ENCODE data around the gene PORCN. TPM values are rescaled to one million over a fixed set of nuclear protein-coding genes. Genes with fewer than 3 reads are reported as not detected.
A peak's percentile ranks its signal among the peaks of the same experiment; 100 is the strongest.

PORCN gene
- total and polyA plus RNA-seq, 2 of the 13 experiments (the other 11 are each of a cell fraction or from before 2014, with no cell fraction given): 3.9 to 5.8 TPM

- TF ChIP-seq TEF (CRISPR knock-in tag; IDR thresholded peaks at IDR 0.05) (no peak), TAF1 (CRISPR knock-in tag; IDR thresholded peaks at IDR 0.05) (peak; percentile 51; the same call in 1 of the 2 replicates), ZBTB2 (CRISPR knock-in tag; IDR thresholded peaks at IDR 0.05; ENCODE audit: low read depth) (no peak), SRSF4 (IDR thresholded peaks at IDR 0.05; ENCODE audit: low read depth, low read length, poor library complexity, severe bottlenecking) (no peak), ZBTB14 (CRISPR knock-in tag; IDR thresholded peaks at IDR 0.05) (no peak), UBTF (CRISPR knock-in tag; IDR thresholded peaks at IDR 0.05) (peak; percentile 42; the same call in 1 of the 2 replicates), ZNF790 (CRISPR knock-in tag; IDR thresholded peaks at IDR 0.05; ENCODE audit: borderline replicate concordance) (no peak), CREBL2 (CRISPR knock-in tag; IDR thresholded peaks at IDR 0.05; ENCODE audit: borderline replicate concordance) (no peak), THAP8 (CRISPR knock-in tag; IDR thresholded peaks at IDR 0.05; ENCODE audit: borderline replicate concordance) (no peak), ETV5 (CRISPR knock-in tag; IDR thresholded peaks at IDR 0.05; ENCODE audit: borderline replicate concordance) (peak; percentile 46; the same call in 1 of the 2 replicates), SIX4 (CRISPR knock-in tag; IDR thresholded peaks at IDR 0.05) (no peak), MTA1 (CRISPR knock-in tag; IDR thresholded peaks at IDR 0.05; ENCODE audit: borderline replicate concordance) (peak; percentile 22; the same call in 1 of the 2 replicates), ZNF557 (CRISPR knock-in tag; IDR thresholded peaks at IDR 0.05) (no peak), ZSCAN31 (CRISPR knock-in tag; IDR thresholded peaks at IDR 0.05; ENCODE audit: low read depth) (peak; percentile 49; the same call in 1 of the 2 replicates), HNRNPUL1 (IDR thresholded peaks at IDR 0.05; ENCODE audit: low read depth, low read length) (no peak), ZBED4 (CRISPR knock-in tag; IDR thresholded peaks at IDR 0.05; ENCODE audit: borderline replicate concordance) (peak; percentile 64; the same call in 1 of the 2 replicates), AHR (CRISPR knock-in tag; IDR thresholded peaks at IDR 0.05) (0 out of 2 replicates have a peak, but pooled peaks have one; percentile 53)
These were observed 32.8 kb upstream of the PORCN start, which contains the start of gene FTSJ1 (continued) for GRCh38 chrX:48475774-48476577.

All from HepG2 (cell line).